MCF 10A (cell line): Measurements from ENCODE around the gene GABRD. TPM values are rescaled to one million over a fixed set of nuclear protein-coding genes. Genes with fewer than 3 reads are reported as not detected.

Experiments
- BruUV-seq: library from RNA; stranded (reverse); fragments of 400-500 nt; replicated peaks from 2 replicates; lab custom pipeline; 2021; lab: Mats Ljungman, UMichigan
- CTCF ChIA-PET: fragments of 300-600 bp; sonication (Branson Sonifier 250); formaldehyde crosslinking; extraction: SDS; loops from one replicate; lab custom pipeline; 2021; ENCODE audit warnings: antibody characterized with exemption, inconsistent platforms; lab: Yijun Ruan, JAX
- POLR2A ChIA-PET: fragments of 300-600, 350-650 bp; sonication (Branson Sonifier 250); formaldehyde crosslinking; extraction: SDS; loops from one replicate; lab custom pipeline; 2020; ENCODE audit warnings: antibody characterized with exemption, inconsistent platforms; lab: Yijun Ruan, JAX
- DNase-seq: peaks from one replicate; pipeline ENCODE4 v3.0.0-alpha.2; 2018; ENCODE audit not compliant: unreplicated experiment
- H3K27ac Mint-ChIP-seq: one replicate; pipeline ENCODE4 v1.8.0; 2022; ENCODE audit warnings: mild to moderate bottlenecking, low read depth, mixed read lengths; ENCODE audit not compliant: unreplicated experiment
- H3K27me3 Mint-ChIP-seq: one replicate; pipeline ENCODE4 v1.8.0; 2022; ENCODE audit warnings: mixed read lengths; ENCODE audit not compliant: insufficient read depth, unreplicated experiment
- H3K36me3 Mint-ChIP-seq: one replicate; pipeline ENCODE4 v1.8.0; 2022; ENCODE audit warnings: mild to moderate bottlenecking, moderate library complexity, mixed read lengths; ENCODE audit not compliant: insufficient read depth, unreplicated experiment
- H3K4me1 Mint-ChIP-seq: one replicate; pipeline ENCODE4 v1.8.0; 2022; ENCODE audit warnings: mixed read lengths; ENCODE audit not compliant: insufficient read depth, unreplicated experiment
- H3K4me3 Mint-ChIP-seq: one replicate; pipeline ENCODE4 v1.8.0; 2022; ENCODE audit warnings: mild to moderate bottlenecking, moderate library complexity, mixed read lengths; ENCODE audit not compliant: unreplicated experiment
- H3K9me3 Mint-ChIP-seq: one replicate; pipeline ENCODE4 v1.8.0; 2022; ENCODE audit warnings: mixed read lengths; ENCODE audit not compliant: unreplicated experiment
- intact Hi-C: fragments of 100-400 bp; cut with micrococcal nuclease; formaldehyde crosslinking; loops from 2 replicates; pipeline ENCODE4 v1.14.1; 2022
- total RNA-seq: library from RNA; stranded (reverse); gene quantifications from 2 replicates; pipeline ENCODE4 v1.2.3, GENCODE V29; 2022
- TF ChIP-seq, protein P1 (sequence below): fragments of 200-600 bp; IDR thresholded peaks from one replicate; pipeline ENCODE4 v1.8.0; 2022; ENCODE audit warnings: antibody characterized with exemption, mild to moderate bottlenecking; ENCODE audit not compliant: unreplicated experiment

GABRD gene
- total RNA-seq, 1 experiment from 2014 or later, result not detected

DNA sequence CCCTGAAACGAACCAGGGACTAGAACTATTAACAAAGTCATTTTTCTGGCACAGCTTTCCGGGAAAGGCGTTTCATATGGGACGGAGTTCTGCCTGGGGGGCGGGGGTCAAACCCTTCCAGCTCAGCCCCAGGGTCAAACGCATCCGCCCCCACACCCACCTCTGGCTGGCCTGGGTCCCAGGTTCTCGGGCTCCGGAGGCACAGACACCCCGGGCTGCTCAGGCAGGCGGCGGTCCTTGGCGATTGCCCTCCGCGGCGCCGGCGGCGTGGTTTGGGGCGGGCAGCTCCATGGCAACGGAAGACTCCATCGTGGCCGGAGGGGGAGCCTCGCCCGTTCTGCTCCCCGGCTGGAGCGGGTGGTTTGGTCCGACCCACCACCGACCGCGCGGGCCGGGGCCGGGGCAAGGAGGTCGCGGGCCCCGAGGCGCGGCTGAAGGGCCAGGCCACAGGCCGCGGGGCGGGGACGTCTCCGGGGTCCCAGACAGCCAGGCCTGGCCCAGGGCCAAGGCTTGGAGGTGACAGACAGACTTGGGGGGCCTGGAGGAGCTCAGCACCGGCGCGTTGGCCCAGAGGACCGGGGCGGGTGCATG is 15.5 kb upstream of the GABRD start, which contains the start of gene CFAP74:
Gene CFAP74, minus strand, starts transcription at position 246 of the 591 bp plus-strand sequence. CDS start 12,830 bp downstream, outside the sequence.
- CTCF ChIA-PET, result interaction anchor here (1.1 kb wide), 1 partner anchor 43 kb away, joined by 4 read pairs; no protein-coding TSS in a partner anchor
- no peaks in the 10 kb centered on the region for H3K9me3 Mint-ChIP-seq
- intact Hi-C loops, result no loop called here

DNA sequence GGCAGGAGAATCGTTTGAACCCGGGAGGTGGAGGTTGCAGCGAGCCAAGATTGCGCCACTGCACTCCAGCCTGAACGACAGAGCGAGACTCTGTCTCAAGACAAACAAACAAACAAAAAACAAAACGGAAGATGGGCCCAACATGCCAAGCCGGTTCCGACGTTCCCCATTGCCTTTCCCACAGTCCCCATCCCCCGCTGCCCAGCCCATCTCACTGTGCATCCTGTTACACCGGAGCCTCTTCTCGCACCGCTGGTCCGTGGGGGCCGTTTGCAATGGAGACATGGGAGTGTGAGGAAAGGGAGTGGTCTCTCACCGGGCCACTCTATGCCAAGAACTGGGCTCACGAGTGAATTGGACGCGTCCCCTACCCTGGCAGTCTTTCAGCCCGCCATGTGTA is 14.3 kb upstream of the GABRD start:
- no peak overlapping the region for H3K27ac Mint-ChIP-seq
- no peaks in the 10 kb centered on the region for H3K4me1 Mint-ChIP-seq
- intact Hi-C loops, result no loop called here
- no TSS peak for BruUV-seq
- ChIA-PET POLR2A (no interaction called here), CTCF (interaction anchor here (1.2 kb wide), 1 partner anchor 44 kb away, joined by 4 read pairs; no protein-coding TSS in a partner anchor)
- TF ChIP-seq, protein P1, sequence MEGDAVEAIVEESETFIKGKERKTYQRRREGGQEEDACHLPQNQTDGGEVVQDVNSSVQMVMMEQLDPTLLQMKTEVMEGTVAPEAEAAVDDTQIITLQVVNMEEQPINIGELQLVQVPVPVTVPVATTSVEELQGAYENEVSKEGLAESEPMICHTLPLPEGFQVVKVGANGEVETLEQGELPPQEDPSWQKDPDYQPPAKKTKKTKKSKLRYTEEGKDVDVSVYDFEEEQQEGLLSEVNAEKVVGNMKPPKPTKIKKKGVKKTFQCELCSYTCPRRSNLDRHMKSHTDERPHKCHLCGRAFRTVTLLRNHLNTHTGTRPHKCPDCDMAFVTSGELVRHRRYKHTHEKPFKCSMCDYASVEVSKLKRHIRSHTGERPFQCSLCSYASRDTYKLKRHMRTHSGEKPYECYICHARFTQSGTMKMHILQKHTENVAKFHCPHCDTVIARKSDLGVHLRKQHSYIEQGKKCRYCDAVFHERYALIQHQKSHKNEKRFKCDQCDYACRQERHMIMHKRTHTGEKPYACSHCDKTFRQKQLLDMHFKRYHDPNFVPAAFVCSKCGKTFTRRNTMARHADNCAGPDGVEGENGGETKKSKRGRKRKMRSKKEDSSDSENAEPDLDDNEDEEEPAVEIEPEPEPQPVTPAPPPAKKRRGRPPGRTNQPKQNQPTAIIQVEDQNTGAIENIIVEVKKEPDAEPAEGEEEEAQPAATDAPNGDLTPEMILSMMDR, result no peak
- DNase-seq, result no peak
- no peaks in the 10 kb centered on the region for H3K9me3 Mint-ChIP-seq
- H3K27me3 Mint-ChIP-seq, result peaks cover 9% of the 10 kb centered on the region
- no peaks in the 10 kb centered on the region for H3K36me3 Mint-ChIP-seq
- H3K4me3 Mint-ChIP-seq, result no peak overlapping the region

More for the DNA sequence above, 15.5 kb upstream of the GABRD start, which contains the start of gene CFAP74:
- H3K27ac Mint-ChIP-seq, result no peak within 1 kb of the TSS
- no peaks in the 10 kb centered on the region for H3K27me3 Mint-ChIP-seq
- DNase-seq, result no peak
- H3K4me1 Mint-ChIP-seq, result no peaks in the 10 kb centered on the region
- no peak within 1 kb of the TSS for H3K4me3 Mint-ChIP-seq
- BruUV-seq, result no TSS peak
- POLR2A ChIA-PET, result interaction anchor here (0.7 kb wide), 1 partner anchor 76 kb away, joined by 3 read pairs; no protein-coding TSS in a partner anchor
- peaks cover under 1% of the 10 kb centered on the region for H3K36me3 Mint-ChIP-seq
- TF ChIP-seq, protein P1, result no peak

DNA sequence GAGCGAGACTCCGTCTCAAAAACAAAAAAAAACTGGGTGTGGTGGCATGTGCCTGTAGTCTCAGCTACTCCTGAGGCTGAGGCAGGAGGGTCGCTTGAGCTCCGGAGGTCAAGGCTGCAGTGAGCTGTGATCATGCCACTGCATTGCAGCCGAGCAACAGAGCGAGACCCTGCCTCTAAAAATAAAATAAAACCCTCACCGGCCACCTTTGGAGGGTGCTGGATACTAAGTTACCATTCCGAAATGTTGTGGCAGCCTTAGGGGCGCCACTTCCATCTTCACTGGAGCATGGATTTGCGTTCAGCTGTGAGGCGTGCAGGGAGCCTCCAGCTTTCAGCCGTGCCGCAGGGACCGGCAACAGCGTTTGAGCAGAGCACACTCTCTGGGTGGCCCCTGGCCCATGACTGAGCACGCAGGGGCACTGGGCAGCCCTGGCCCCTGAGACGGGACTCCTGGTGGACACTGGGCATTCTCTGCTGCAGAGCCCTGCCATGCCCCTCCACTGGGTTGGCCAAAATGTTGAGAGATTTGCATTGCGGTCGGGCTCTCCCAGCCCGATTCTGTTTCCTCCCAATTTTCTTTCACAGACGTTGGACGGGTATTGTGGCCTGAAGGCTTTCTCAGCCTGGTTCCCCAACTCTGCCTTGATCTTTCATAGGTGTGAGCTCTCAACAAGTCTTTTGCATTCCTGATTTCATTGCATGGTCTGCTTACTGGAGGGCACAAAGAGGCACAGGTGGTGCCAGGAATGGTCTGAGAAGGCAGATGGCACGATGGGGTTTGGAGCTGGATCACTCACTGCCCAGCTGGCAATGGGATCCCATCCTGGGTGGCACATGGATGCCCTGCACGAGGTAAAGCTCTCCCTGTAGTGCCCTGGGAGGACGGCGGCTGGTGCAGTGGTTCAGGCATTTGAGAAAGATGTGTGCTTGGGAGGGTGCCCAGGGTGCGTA is 9.8 kb upstream of the GABRD start:
- DNase-seq, result no peak
- TF ChIP-seq, protein P1, result no peak
- CTCF ChIA-PET, result interaction anchor here (1.0 kb wide), 1 partner anchor 35 kb away, joined by 5 read pairs; no protein-coding TSS in a partner anchor
- Mint-ChIP-seq H3K4me3 (no peak overlapping the region), H3K36me3 (no peaks in the 10 kb centered on the region), H3K27ac (no peak overlapping the region), H3K9me3 (no peaks in the 10 kb centered on the region), H3K27me3 (peaks cover 15% of the 10 kb centered on the region), H3K4me1 (no peaks in the 10 kb centered on the region)
- BruUV-seq, result no TSS peak
- POLR2A ChIA-PET, result no interaction called here
- intact Hi-C loops, result no loop called here

DNA sequence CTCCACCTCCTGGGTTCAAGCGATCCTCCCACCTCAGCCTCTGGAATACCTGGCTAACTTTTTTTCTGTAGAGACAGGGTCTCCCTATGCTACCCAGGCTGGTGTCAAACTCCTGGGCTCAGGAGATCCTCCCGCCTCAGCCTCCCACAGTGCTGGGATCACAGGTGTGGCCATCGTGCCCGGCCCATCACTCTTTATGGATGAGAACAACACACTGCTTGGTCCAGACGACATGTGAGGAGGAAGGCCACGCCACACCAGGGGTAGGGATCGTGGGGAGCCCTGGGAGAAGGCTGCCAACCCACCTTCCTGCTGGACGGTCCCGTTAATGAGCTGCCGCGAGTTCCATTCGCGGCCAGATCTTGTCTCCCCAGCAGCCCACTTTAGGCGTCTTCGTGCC is 5.0 kb upstream of the GABRD start:
- no peak overlapping the region for H3K4me3 Mint-ChIP-seq

More for the DNA sequence above, 5.0 kb upstream of the GABRD start:
- TF ChIP-seq, protein P1, result no peak
- ChIA-PET CTCF (no interaction called here), POLR2A (no interaction called here)
- peaks cover 9% of the 10 kb centered on the region for H3K4me1 Mint-ChIP-seq
- no peaks in the 10 kb centered on the region for H3K36me3 Mint-ChIP-seq
- no TSS peak for BruUV-seq
- intact Hi-C loops, result no loop called here
- no peaks in the 10 kb centered on the region for H3K9me3 Mint-ChIP-seq
- DNase-seq, result no peak
- no peak overlapping the region for H3K27ac Mint-ChIP-seq
- peaks cover 38% of the 10 kb centered on the region for H3K27me3 Mint-ChIP-seq
